NCI-H1436 (cell line): ENCODE data around the gene TAP1.
A peak's percentile ranks its signal among the peaks of the same experiment; 100 is the strongest.

Experiments
- DNase-seq: peaks from one replicate; lab custom pipeline; 2025; lab: John Stamatoyannopoulos, UW

TAP1 gene

GRCh38 chr6:32862725-32863124, 9.2 kb upstream of the TAP1 start:
- DNase-seq: no peak

- DNase-seq: no peak
Observed at GRCh38 chr6:32860674-32861073, 7.2 kb upstream of the TAP1 start.

GRCh38 chr6:32858194-32858593, 4.7 kb upstream of the TAP1 start:
- DNase-seq: no peak

DNA sequence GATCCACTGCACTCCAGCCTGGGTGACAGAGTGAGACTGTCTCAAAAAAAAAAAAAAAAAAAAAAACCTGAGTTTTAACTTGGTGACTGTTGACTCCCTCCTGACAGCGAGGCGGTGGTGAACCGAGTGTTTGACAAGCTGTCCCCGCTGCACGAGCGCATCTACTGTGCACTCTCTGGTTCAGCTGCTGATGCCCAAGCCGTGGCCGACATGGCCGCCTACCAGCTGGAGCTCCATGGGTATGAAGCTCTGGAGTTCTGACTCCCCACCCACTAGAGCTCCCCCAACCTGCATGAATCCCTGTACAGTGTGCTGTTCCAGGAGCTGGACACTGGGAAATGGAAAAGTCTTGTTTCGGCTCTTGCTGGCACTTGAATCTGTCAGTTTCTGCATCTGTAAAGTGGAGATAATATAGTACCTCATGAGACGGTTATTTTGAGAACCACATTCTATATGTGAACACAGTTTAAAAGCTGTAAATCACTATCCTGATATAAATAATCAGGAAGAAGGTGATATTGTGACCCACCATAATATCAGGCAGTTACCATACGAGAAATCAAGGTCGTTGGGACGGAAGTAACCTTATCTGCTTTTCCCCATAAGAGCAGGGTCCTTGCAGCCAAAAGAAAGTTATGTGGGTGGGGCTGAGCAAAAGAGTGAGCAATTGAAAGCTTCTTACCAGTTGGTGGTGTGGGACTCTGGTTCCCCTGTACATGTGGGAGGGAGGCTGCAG, 3.8 kb upstream of the TAP1 start:
- no peak for DNase-seq

GRCh38 chr6:32855467-32856174, 2.1 kb upstream of the TAP1 start:
- DNase-seq: no peak

DNA sequence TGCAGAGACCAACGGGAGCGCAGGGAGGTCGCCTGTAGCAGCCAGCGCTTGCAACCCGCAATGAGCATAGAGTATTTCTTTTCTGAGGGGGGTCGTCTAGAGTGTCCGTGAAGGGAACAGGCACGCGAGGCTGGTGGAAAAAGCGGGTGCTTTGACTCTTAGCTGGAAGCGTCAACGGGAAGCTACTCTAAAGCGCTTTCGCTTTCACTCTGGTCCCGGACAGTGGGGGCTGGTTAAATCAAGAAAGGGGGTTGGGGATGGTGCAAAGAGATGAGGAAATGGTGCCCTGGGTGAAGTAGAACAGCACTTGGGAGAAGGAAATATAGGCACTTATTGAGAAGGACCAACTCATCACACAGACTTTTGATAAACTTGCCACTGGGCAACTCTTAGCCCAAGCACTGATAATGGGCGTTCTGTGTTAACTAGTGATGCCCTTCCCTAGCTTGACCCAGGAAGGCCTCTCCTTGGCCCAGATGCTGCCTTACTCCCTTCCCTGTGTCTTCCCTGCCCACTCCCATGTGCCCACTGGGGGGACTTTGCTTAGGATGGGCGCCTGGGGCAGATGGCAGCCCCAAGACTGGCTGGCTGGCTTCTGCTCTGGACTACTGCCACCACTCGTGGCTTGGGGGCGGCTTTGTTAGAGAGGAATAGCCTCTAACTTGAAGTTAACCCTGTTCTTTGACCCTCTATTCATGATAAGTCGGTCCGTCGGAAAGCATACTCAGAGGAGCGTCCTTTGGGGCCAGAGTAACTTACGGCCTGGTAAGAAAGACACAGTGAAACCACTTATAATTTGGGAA, 1.1 kb upstream of the TAP1 start:
- DNase-seq: no peak

- DNase-seq: no peak
Observed at GRCh38 chr6:32852844-32853540, 512 bp downstream of the TAP1 start.

DNA sequence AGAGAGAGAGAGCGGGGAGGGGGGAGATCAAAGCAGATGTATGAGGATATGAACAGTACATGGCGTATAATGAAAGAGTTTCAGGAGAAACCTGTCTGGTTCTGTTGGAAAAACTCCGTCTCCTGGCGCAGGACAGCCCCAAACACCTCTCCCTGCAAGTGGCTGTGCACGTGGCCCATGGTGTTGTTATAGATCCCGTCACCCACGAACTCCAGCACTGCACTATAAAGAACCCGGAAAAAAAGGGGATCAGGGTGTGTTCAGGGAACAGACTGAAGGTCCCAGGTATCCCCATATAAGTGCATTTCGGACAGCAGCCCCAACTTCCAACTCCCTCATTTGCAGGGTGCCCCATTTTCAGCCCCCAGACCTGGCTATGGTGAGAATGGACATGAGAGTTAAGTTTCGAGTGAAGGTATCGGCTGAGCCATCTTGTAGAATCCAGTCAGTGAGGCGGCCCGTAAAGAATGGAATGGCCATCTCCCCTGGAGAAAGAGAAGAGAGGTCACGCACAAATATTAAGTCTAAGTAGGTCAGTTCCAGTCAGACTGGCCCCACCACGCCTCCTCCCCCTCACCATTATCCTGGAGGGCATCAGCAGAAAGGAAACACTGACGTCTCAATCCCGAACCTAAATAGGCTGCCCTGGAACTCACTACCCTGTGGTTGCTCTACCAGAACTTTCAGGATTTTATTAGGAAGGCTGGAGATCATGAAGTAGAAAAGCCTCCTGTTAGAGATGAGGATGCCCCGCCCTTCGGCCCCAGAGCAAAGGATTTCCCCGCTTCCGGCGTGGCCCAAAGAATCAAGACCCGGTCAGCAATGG, 1.3 kb downstream of the TAP1 start:
- no peak for DNase-seq

GRCh38 chr6:32851025-32851424, 2.5 kb downstream of the TAP1 start:
- DNase-seq: no peak

GRCh38 chr6:32849126-32849525, 4.4 kb downstream of the TAP1 start:
- no peak for DNase-seq

DNA sequence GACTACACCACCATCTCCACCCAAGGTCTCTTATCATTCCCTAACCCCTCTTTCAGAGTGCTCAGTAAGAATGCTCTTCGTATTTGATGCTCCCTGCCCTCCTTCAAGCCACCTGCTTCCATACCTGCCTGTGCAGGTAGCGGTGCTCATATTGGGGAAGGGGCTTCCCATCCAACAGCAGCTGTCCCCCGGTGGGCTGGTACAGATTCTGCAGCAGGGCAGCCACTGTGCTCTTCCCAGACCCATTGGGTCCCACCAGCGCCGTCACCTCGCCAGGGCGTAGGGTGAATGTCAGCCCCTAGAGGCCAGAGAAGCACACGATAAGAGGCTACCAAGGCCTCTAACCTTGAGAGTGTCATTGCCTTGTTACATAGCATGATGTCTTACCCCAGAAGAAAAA, 5.7 kb downstream of the TAP1 start:
- no peak for DNase-seq

GRCh38 chr6:32847004-32847403, 6.5 kb downstream of the TAP1 start:
- no peak for DNase-seq

DNA sequence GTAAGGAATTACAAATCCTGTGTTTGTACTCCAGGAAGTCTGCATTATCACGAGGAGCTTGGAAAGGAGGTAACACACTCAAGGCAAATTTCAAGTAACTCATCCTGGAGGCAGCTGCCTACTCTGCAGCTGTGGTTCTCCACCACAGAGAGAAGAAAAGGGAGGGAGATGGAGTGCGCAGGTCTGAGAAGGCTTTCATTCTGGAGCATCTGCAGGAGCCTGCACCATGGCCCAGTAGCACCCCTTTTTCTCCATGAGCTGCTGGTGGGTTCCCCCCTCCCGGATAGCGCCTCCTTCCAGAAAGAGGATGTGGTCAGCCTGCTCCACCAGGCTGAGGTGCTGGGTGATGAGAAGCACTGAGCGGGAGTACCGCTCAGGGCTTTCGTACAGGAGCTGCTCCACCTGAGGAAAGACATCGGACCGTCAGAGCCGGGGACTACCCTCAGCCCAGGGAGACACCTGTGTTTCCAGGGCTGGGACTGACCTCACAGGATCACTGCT, 8.1 kb downstream of the TAP1 start:
- no peak for DNase-seq

DNA sequence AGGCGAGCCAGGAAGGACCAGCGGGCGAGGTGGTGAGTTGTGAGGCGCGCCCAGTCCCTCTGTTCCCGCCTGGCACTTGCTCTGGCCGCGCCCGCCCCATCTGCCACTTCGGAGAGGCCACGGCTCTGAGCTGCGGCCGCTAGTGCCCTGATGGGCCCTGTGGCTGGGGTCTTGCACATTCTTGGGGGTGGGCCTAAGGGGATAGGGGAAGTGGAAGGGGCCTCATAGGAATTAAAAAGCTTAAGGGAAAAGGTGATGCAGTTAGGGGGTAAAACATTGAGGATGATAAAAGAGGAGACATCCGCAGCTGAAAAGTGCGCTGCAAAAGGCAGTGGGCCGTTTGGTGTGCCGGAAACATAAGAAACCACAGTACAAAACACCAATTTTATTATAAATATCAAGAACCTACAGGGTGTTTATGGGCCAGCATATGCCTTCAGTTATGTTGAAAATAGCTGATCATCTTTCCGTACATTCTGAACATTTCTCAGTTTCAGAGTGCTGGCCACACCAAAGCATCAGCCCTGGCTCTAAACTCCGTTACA, 8.6 kb downstream of the TAP1 start:
- no peak for DNase-seq

- DNase-seq: peak; percentile 97
Observed at GRCh38 chr6:32843979-32844838, 9.3 kb downstream of the TAP1 start, which contains the start of gene PSMB8. Gene PSMB8, minus strand, starts transcription at chr6:32844047. Its CDS starts 51 bp downstream, at chr6:32843996.

DNA sequence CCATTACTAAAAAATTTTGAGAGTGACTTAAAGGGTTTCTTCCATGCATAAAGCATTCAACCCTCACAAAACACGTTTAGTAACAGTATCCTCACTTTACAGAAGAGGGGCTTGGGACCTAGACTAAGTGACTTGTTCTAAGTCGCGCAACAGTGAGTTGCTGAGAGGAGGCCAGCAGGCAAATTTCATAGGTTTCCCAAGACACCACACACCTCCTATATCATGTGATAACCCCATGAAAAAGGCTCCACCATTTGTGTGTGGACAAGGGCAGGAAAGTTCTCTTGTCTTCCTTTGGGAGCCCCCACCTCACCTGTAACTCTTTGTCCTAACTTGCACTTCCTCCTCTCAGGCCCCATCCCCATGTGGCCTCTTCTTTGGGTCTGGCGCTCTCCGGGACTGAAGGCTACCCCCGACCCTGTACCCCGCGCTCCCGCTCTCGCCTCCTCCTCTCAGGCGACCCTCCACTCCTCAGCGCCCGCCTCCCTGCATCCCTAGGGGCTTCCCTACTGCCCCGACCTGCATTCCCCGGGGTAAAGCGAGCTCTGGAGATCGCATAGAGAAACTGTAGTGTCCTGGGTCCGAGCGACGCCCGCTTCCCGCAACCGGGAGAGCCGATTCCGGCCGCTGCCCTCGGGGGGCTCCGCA, 10.0 kb downstream of the TAP1 start:
- DNase-seq: no peak

DNA sequence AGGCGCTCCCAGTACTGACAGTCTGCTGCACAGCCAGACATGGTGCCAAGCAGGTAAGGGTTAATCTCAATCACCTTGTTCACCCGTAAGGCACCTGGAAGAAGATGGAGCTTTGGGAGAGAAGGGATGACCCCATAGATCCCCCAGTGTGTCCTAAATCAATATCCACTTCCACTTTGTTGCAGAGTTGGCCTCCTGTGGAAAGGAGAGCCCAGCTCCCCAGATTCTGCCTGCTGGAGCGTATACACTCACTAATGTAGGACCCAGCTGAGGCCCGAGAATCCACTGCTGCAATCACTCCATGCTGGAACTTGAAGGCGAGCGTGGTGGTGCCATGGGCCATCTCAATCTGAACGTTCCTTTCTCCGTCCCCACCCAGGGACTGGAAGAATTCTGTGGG, 10.8 kb downstream of the TAP1 start:
- DNase-seq: no peak

DNA sequence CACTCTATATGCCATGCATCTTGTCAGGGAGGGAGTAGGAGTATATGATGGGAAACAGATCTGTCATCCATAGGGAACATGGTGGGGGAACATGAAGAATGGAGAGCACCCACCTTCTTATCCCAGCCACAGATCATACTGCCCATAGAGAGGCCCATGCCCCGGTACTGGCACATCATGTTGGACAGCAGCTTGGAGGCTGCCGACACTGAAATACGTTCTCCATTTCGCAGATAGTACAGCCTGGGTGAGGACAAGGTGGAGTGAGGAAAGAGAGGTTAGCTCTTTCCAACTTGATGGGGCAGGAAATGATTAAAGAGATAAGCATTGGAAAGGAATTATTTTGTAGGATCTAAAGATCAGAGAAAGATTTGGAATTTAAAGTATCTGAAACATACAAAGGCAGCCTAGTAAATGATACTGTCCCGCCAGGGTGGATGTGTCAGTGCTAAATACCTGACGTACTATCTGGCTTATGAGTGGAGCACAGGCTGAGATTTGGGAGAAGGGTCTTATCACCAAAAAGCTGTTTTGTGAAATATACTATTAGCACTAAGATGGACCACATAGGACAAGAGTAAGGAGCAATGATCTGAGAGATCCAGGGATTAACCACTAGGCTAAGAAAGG, 11.4 kb downstream of the TAP1 start:
- no peak for DNase-seq
